A673 (cell line): ENCODE results near the gene CELSR1.

Source experiments
- CTCF ChIP-seq: fragments of 300-800, 200-600 bp; sonication (generic); conservative IDR thresholded peaks from 2 replicates; pipeline ENCODE4 v1.5.1; 2017; ENCODE audit warnings: low read depth, mild to moderate bottlenecking, antibody characterized with exemption, low read length, moderate library complexity, mixed read lengths
- EZH2 ChIP-seq: fragments of 200-600 bp; sonication (generic); IDR thresholded peaks from 2 replicates; pipeline ENCODE4 v1.6.1; 2017; ENCODE audit warnings: borderline replicate concordance, low read depth, mild to moderate bottlenecking, mixed read lengths, antibody characterized with exemption, low read length; ENCODE audit not compliant: poor library complexity, severe bottlenecking

DNA sequence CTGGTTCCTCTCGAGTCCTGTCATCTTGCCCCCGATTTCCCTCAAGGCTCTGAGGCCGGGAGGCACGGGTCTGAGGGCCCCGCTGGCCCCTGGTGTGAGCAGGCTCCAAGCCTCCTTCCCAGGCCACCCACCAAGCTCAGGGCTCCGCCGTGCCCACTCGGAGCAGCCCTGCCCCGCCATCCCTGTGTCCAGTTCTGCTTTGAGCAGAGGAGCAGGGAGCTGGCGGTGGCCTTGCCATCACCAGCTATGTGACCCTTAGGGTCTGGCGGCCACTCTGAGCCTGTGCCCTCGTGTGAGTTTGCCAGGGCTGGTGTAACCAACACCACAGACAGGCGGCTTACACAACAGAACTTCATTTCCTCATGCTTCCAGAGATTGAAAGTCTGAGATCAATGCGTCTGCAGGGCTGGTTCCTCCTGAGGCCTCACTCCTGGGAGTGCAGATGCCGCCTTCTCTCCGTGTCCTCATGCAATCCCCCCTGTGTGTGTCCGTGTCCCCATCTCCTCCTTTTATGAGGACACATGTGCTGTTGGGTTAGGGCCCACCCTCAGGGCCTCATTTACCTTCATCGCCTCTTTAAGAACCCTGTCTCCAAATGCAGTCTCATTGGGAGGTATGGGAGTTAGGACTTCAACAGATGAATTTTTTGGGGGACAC lies 36.5 kb upstream of the CELSR1 start:
- no peak for TF ChIP-seq CTCF
- TF ChIP-seq EZH2: no peak
